GM18867 (cell line): Measurements from ENCODE around the gene GCLC.

ENCODE experiments used
- ATAC-seq: cut with Tn5 transposase; IDR thresholded peaks from one replicate; pipeline ENCODE4 v1.9.1; 2021; ENCODE audit warnings: mild to moderate bottlenecking, moderate library complexity; ENCODE audit not compliant: unreplicated experiment

The GCLC gene

GRCh38 chr6:53527249-53527765 lies 17.6 kb downstream of the GCLC start:
- ATAC-seq, result no peak

DNA sequence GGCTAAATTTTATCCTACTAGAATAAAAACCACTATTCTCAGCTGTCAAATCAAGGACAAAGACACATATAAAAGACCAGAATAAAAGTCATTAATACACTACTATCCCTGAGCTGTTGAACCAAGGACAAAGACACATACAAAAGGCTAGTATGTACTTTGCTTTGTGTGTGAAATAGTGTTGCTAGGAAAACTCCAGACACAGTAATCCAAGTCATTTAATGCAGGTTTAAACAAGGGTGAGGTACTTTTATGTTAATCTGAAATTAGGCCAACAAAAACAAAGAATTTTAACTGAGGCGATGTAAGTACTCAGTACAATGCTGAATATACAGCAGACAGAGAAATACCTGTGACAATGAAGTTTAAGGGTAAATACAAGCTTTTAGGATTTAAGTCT lies 18.9 kb downstream of the GCLC start:
- no peak for ATAC-seq

DNA sequence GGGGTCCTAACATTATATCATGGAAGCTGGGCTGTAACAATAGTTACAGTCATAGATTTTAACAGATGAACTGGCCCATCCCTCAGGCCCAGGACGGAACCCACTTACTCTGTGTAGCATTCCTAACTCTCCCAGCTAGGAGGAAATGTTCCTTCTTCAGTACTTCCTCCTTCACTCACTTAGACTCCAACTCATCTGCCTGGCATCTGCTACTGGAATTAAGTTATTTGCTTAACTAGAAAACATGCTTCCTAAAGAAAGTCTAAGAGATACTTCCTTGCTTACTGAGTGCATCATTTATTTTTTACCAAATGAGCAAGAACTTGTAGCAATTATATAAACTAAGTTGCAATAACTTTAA lies 20.5 kb downstream of the GCLC start:
- ATAC-seq, result no peak

- no peak for ATAC-seq
Measured at GRCh38 chr6:53523511-53524454, 21.1 kb downstream of the GCLC start.

GRCh38 chr6:53520320-53520928 lies 24.5 kb downstream of the GCLC start:
- ATAC-seq, result no peak

DNA sequence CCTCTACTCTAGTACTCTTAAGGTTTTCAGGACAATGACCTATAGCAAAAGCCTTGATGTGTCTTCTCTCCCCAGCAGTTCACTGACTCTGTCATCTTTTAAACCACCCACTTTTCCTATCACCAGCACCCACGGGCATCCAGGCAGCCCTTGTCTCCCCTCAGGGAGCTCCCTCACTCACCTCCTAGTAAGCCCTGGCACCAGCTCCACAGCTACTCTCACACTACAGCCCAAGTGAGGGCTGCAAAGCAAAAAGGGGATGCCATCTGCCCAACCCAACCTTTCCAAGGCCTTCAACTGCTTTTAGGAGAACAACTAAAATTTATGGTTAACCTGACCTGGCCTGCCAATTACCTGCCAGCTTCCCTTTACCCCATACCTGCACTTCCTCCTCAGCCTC lies 26.0 kb downstream of the GCLC start:
- ATAC-seq, result no peak

DNA sequence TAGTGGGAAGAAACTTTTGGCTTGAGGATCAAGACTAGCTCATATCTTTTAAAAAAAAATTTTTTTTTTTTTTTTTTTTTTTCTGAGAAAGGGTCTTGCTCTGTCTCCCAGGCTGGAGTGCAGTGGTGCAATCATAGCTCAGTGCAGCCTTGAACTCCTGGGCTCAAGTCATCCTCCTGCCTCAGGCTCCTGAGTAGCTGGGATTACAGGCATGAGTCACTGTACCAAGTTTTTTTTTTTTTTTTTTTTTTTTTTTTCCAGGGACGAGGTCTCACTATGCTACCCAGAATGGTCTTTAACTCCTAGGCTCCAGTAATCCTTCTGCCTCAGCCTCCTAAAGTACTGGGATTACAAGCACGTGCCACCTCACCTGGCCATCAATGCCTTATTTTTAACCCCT lies 27.9 kb downstream of the GCLC start:
- no peak for ATAC-seq

DNA sequence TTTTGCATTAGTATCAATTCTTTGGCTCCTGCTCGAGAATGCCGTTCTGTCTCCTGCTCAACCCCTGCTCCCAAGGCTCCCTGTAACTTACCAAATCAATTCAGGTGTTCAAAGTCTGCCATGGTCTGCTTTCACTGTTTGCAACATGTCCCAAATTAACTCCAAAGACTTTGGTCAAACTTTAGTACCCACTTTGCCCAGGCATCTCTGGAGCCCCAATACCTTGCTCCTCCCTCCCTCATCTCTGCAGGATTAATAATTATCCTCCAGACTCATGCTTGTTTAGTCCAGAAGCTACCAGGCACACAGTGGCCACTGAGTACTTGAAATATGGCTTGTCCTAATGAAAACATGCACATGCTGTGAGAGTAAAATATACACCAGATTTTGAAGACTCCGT lies 30.2 kb downstream of the GCLC start:
- ATAC-seq, result no peak

- ATAC-seq, result no peak
Measured at GRCh38 chr6:53513519-53513966, 31.4 kb downstream of the GCLC start.

DNA sequence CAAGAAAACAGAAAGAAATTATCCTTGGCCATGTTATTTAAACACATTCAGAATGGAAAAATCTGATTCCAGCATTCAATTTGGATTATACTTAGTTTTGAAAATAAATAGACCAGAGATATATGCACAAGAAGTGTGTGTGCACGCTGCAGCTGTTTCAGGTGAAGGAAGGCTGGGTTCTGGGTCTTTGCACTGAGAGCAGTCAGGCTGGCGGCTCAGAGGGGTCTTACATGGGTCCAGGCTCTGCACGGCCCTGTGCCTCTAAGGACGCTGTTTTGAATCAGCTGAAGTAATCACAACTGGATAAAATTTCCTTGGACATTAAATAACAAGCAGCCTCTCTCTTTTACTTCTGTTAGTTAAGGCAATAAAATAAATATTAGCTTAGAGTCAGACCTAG lies 31.8 kb downstream of the GCLC start:
- ATAC-seq, result no peak

DNA sequence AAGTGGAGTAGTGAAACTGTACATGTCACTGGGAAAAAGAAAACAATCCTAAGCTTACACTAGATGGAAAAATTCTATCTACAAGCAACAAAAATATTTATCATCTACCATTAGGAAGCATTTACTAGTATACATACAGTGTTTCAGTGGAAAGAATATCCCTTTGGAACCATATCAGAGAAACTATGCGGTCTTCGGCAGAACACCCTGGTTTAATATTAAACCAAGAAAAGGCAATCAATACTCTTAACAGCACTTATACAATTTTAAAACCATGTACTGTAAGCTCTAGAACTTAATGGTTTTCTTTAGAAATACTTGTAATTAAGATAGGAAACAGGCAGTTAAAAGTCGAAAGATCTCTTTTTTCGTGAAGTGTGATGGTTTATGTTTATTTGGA lies 32.3 kb downstream of the GCLC start:
- ATAC-seq, result no peak

DNA sequence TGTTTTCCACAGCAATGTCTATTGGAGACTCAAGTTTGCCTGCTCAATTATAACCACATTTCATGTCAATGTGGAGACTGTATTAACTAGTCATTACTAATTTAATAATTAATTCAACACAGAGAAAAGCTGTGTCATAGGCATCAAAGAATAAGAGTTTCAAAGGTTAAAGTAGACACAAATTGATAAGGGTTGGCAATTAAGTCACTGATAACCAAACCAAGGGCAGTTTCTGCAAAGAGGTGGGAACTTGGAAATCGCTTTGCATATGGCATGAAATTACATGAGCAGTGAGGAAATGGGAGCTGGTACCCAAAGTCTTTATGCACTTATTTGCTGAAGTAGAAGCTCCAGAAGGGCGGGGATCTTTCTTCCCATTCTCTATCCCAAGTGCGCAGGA lies 34.2 kb downstream of the GCLC start:
- ATAC-seq, result no peak

- ATAC-seq, result no peak
Measured at GRCh38 chr6:53506872-53507271, 38.0 kb downstream of the GCLC start.

GRCh38 chr6:53504512-53504911 lies 40.4 kb downstream of the GCLC start:
- no peak for ATAC-seq

- ATAC-seq, result no peak
Measured at GRCh38 chr6:53503060-53503459, 41.8 kb downstream of the GCLC start.

DNA sequence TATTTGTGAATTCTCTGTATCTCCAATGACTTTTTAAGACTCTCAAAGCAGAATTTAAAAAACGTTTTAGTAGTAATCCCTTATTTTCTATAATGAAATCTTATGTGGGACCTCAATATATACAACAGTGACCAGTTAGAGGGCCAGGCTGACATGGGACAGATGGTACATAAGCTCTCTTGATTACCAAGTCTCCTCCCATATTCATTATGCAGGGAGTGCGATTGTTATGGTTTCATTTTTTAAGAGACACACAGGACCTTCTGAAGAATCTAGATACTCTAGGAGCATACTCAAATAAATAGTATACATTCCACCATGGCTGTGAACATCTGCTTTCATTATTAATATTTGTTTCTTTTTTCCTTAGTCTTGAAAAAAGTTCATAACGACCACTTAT lies 43.5 kb downstream of the GCLC start:
- ATAC-seq, result no peak

DNA sequence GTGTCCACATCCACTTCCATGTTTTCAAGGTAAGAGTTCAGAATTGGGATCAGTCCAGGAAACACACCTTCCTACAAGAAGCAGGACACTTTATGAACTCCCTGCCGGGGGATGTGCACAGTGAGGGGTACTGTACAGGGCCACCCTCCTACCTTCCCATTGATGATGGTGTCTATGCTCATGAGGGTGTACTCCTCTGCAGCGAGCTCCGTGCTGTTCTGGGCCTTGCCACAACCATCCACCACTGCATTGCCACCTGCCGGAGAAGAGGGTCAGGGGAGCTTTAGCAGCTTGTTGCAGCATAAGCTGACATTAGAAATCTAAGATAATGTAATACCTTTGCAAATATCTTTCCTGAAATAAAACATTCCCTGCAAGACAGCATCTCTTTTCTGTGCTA lies 44.8 kb downstream of the GCLC start:
- ATAC-seq, result no peak

DNA sequence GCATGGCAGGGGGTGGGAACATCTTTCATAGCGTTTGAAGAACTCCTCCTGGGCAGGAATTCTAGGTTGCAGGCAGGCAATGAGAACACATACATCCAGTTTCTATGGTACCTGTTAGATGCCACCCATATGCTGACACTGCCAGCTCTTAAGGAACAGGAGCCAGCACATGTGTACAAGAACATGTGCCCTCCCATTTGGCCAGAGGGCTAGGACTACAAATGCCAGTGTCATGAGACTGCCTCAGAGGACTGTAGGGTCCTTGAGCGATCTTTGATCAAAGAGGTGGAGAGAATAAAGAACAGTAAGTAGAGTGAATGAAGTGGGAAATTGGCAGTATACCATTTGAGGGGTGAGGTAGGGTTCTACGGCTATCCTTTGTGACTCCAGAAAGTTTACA lies 45.8 kb downstream of the GCLC start:
- no peak for ATAC-seq

DNA sequence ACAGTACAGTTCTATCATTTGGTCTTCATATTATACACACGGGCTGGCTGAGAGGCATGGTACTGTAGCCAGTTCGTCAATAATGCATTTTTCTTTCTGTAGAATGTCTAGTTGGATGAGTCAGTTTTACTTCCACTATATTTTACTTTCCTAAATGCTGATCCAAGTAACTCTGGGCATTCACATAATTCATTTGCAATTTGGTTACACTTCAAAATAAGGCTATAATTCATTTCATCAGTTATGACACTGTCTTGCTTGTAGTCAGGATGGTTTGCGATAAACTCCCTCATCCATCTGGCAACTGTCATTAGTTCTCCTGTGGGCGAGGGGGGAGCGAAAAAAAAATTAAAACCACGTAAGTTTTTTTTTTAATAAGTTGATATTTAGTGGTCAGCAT lies 46.3 kb downstream of the GCLC start:
- ATAC-seq, result no peak

DNA sequence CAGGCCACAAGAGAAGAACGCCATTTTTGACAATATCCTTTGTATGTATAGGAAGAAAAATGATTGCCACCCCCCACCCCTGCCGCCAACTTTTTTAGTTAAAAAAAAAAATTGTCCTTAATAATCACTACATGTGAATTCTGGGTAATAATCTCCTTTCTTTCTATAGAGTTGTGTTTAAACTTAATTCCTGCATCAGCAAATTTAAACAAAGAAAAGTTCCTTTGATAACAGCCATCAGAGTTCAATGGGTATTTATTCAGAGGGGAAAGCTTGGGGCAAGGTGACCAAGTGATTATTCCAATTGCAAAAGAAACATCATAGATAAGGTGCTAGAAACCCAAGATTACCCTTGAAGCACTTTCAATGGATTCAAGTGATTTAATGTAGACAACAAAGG lies 47.0 kb downstream of the GCLC start:
- no peak for ATAC-seq

DNA sequence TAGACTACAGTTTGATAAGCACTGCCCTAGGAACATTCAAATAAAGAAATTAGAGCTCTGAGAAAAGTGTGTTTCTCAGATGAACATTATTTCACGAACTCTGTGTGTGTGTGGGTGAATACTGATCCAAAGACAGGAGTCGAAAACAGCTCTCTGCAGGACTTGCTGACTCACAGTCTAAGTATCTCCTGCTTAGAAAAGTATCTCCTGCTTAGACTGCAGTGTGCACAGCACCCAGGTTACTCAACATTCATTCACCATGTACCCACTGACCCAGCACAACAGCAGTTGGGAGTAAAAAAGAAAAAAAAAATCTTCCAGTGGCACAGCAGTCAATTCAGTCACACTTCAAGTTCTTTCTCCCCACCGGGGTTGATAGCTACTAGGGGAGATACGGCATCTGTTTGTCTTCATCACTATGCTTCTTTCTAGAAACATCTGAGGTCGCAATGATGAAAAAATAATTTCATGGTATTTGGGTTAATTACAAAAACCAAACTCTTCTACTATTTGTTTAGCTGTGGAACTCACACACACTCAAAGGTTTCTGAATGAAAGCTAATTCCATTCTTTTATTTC lies 48.0 kb downstream of the GCLC start:
- no peak for ATAC-seq
